Mucosa of gallbladder (tissue), 1 donor: ENCODE results near the gene ARNT2. TPM values are rescaled to one million over a fixed set of nuclear protein-coding genes. Genes with fewer than 3 reads are reported as not detected.
"Not testable (repeated sequence)": the region's sequence is repeated elsewhere in the genome, so short reads cannot be mapped to it uniquely, and the experiment has no call there.

Experiments
- DNase-seq: peaks from one replicate; pipeline ENCODE4 v3.0.0-alpha.2; 2020; ENCODE audit warnings: low spot score
- total RNA-seq: library from RNA; stranded (reverse); gene quantifications from one replicate; pipeline ENCODE4 v1.2.1, GENCODE V29; 2021
- donor health status: DM: no; HTN: no; CAD: no.

The ARNT2 gene
- total RNA-seq, 1 donor from 2014 or later: 6.6 TPM

GRCh38 chr15:80491163-80491847, 87.1 kb downstream of the ARNT2 start:
- DNase-seq: no peak

- DNase-seq: no peak
These were observed 88.2 kb downstream of the ARNT2 start for GRCh38 chr15:80492409-80492808.

GRCh38 chr15:80492874-80493273, 88.7 kb downstream of the ARNT2 start:
- no peak for DNase-seq

GRCh38 chr15:80494351-80494751, 90.2 kb downstream of the ARNT2 start:
- DNase-seq: no peak

GRCh38 chr15:80494756-80495155, 90.6 kb downstream of the ARNT2 start:
- no peak for DNase-seq

- DNase-seq: no peak
These were observed 91.3 kb downstream of the ARNT2 start for GRCh38 chr15:80495401-80495942.

- no peak for DNase-seq
These were observed 91.9 kb downstream of the ARNT2 start for GRCh38 chr15:80496096-80496495.

GRCh38 chr15:80497221-80497620, 93.0 kb downstream of the ARNT2 start:
- DNase-seq: no peak

GRCh38 chr15:80498652-80499051, 94.5 kb downstream of the ARNT2 start:
- DNase-seq: no peak

GRCh38 chr15:80500021-80500420, 95.8 kb downstream of the ARNT2 start:
- no peak for DNase-seq

GRCh38 chr15:80501476-80501875, 97.3 kb downstream of the ARNT2 start:
- DNase-seq: no peak

GRCh38 chr15:80502782-80503181, 98.6 kb downstream of the ARNT2 start:
- DNase-seq: peak; percentile 37

GRCh38 chr15:80503319-80503952, 99.3 kb downstream of the ARNT2 start:
- DNase-seq: no peak

GRCh38 chr15:80504931-80505330, 100.7 kb downstream of the ARNT2 start:
- no peak for DNase-seq

- no peak for DNase-seq
These were observed 102.2 kb downstream of the ARNT2 start for GRCh38 chr15:80506286-80506893.

- no peak for DNase-seq
These were observed 102.9 kb downstream of the ARNT2 start for GRCh38 chr15:80507131-80507530.

- peak; percentile 32 for DNase-seq
These were observed 103.6 kb downstream of the ARNT2 start for GRCh38 chr15:80507638-80508316.

- DNase-seq: no peak
These were observed 104.6 kb downstream of the ARNT2 start for GRCh38 chr15:80508783-80509182.

GRCh38 chr15:80509800-80510199, 105.6 kb downstream of the ARNT2 start:
- no peak for DNase-seq

- not testable (repeated sequence) for DNase-seq
These were observed 106.8 kb downstream of the ARNT2 start for GRCh38 chr15:80510985-80511384.

GRCh38 chr15:80512726-80513660, 108.8 kb downstream of the ARNT2 start:
- no peak for DNase-seq
